A673 (cell line): Measurements from ENCODE around the gene TMEM147.

ENCODE experiments used
- CTCF ChIP-seq: fragments of 300-800, 200-600 bp; sonication (generic); conservative IDR thresholded peaks from 2 replicates; pipeline ENCODE4 v1.5.1; 2017; ENCODE audit warnings: low read depth, mild to moderate bottlenecking, antibody characterized with exemption, low read length, moderate library complexity, mixed read lengths
- EZH2 ChIP-seq: fragments of 200-600 bp; sonication (generic); IDR thresholded peaks from 2 replicates; pipeline ENCODE4 v1.6.1; 2017; ENCODE audit warnings: borderline replicate concordance, low read depth, mild to moderate bottlenecking, mixed read lengths, antibody characterized with exemption, low read length; ENCODE audit not compliant: poor library complexity, severe bottlenecking

DNA sequence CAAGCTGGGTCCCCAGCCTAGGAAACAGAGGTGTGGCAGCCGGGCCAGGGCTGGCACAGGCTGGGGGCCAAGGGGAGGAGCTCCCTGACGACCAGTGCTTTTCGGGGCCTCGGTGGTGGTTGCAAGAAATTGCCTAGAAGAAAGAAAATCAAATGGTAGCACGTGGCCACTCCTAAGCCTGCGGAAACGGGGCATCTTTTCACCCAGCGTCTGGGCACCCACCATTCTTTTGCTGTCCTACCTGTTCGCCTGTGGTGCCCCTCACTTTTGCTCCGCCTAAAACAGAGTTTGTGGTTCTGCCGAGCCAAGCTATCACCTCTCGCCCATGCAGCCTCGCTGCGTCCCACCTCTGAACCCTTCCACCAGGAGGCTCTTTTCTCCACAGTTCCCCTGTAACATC, 48.0 kb upstream of the TMEM147 start:
- no peak for TF ChIP-seq CTCF
- TF ChIP-seq EZH2, result no peak
